ENCODE measurements around the gene NRAS. TPM values are rescaled to one million over a fixed set of nuclear protein-coding genes. Genes with fewer than 3 reads are reported as not detected.

NRAS gene
- total and polyA plus RNA-seq, 9 of the 15 experiments (the other 6 are each of a cell fraction or from before 2014, with no cell fraction given), result 40.7 to 94.5 (median 75.4) TPM

DNA sequence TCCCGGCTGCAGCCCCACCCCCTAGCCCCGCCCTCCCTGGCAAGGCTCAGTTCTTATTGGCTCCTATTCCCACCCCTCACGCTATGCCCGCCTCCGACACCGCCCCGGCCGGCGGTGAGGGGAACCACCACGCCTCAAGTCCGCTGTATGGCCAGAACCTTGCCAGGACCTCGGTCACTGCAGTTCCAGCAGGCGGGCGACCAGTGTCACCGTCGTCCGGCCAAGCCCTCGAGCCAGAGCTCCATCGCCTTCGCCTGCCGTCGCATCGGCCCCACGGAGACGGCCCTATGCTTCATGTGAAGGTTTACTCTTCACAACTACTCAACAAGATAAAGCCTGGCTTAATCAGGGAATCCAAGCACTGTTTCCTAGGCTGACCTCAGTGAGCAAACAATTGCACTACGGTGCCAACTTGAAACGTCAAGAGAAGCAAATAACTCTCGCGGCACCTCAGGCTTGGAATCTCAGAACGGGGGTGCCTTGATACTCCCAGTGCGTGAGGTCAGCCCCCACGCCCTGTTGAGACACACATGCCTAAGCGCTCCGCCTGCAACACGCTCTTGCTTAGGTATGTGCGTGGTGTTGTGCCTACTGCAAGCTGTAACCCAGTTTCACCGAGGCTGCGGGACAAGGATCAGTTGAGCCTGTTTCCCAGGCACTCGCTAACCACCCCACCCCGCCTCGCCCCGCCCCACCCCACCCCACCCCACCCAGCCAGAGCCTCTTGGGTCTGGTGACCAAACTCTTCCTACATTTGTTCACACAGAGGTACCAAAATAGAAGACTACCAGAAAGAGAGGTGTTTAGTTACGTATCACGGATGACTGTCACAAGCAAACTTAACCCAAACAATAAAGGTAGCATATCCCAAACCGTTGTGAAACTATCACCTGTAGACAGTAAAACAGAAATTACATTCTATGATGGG, 46.2 kb downstream of the NRAS start (continued):
- TF ChIP-seq ZBTB5 (IDR thresholded peaks at IDR 0.05), result no peak
- TF ChIP-seq NBN (IDR thresholded peaks at IDR 0.05; ENCODE audit: low read depth), result no peak
- TF ChIP-seq ZBTB17 (CRISPR knock-in tag; IDR thresholded peaks at IDR 0.05), result no peak
- TF ChIP-seq E2F4 (CRISPR knock-in tag; IDR thresholded peaks at IDR 0.05; ENCODE audit: low read depth), result no peak
- peak; percentile 47; the same call in 1 of the 2 replicates for TF ChIP-seq NCOA6 (IDR thresholded peaks at IDR 0.05)
- TF ChIP-seq NONO (IDR thresholded peaks at IDR 0.05; ENCODE audit: low read depth in 2 of 2, low read length in 1 of 2), result no peak
- TF ChIP-seq FOXA3 (CRISPR knock-in tag; conservative IDR thresholded peaks at IDR 0.05 in 1 of 2, IDR thresholded peaks at IDR 0.05 in 1 of 2), result no peak
- TF ChIP-seq CREB5 (CRISPR knock-in tag; IDR thresholded peaks at IDR 0.05), result no peak
- no peak for TF ChIP-seq EGR1 (conservative IDR thresholded peaks at IDR 0.05)
- no peak for TF ChIP-seq ZNF140 (CRISPR knock-in tag; IDR thresholded peaks at IDR 0.05)
- TF ChIP-seq, protein P1, sequence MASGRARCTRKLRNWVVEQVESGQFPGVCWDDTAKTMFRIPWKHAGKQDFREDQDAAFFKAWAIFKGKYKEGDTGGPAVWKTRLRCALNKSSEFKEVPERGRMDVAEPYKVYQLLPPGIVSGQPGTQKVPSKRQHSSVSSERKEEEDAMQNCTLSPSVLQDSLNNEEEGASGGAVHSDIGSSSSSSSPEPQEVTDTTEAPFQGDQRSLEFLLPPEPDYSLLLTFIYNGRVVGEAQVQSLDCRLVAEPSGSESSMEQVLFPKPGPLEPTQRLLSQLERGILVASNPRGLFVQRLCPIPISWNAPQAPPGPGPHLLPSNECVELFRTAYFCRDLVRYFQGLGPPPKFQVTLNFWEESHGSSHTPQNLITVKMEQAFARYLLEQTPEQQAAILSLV (tag; IDR thresholded peaks at IDR 0.05), result no peak
- TF ChIP-seq ZNF395 (CRISPR knock-in tag; IDR thresholded peaks at IDR 0.05), result no peak
- TF ChIP-seq, protein P2, sequence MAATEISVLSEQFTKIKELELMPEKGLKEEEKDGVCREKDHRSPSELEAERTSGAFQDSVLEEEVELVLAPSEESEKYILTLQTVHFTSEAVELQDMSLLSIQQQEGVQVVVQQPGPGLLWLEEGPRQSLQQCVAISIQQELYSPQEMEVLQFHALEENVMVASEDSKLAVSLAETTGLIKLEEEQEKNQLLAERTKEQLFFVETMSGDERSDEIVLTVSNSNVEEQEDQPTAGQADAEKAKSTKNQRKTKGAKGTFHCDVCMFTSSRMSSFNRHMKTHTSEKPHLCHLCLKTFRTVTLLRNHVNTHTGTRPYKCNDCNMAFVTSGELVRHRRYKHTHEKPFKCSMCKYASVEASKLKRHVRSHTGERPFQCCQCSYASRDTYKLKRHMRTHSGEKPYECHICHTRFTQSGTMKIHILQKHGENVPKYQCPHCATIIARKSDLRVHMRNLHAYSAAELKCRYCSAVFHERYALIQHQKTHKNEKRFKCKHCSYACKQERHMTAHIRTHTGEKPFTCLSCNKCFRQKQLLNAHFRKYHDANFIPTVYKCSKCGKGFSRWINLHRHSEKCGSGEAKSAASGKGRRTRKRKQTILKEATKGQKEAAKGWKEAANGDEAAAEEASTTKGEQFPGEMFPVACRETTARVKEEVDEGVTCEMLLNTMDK (IDR thresholded peaks at IDR 0.05; ENCODE audit: borderline replicate concordance, insufficient read depth, low read depth, low read length, poor library complexity, severe bottlenecking), result no peak
- no peak for TF ChIP-seq TCF7L2 (IDR thresholded peaks at IDR 0.05; ENCODE audit: low read depth, low read length)
- TF ChIP-seq DDX20 (tag; IDR thresholded peaks at IDR 0.05; ENCODE audit: low read depth), result no peak
- no peak for TF ChIP-seq CAMTA2 (CRISPR knock-in tag; conservative IDR thresholded peaks at IDR 0.05)
- no peak for TF ChIP-seq ZNF121 (CRISPR knock-in tag; conservative IDR thresholded peaks at IDR 0.05)
